HL-60 (cell line): ENCODE results near the gene SLC8A2.

Experiments
- CTCF ChIP-seq: IDR thresholded peaks from one replicate; pipeline ENCODE4 v1.5.1; 2011; ENCODE audit warnings: low read length, control low read depth, inconsistent platforms; ENCODE audit not compliant: insufficient read depth
- GABPA ChIP-seq: IDR thresholded peaks from 2 replicates; pipeline ENCODE4 v1.6.1; 2012; ENCODE audit warnings: low read depth

GRCh38 chr19:47423203-47423882 lies 48.4 kb downstream of the SLC8A2 start:
- no peak for TF ChIP-seq CTCF
- no peak for TF ChIP-seq GABPA
